Occipital lobe (tissue), 2 donors: ENCODE measurements around the gene IQCE. TPM values are rescaled to one million over a fixed set of nuclear protein-coding genes. Genes with fewer than 3 reads are reported as not detected.
A peak's percentile ranks its signal among the peaks of the same experiment; 100 is the strongest.

Experiments used
- DNase-seq: peaks from one replicate; lab custom pipeline; 2025; lab: John Stamatoyannopoulos, UW
- total RNA-seq: library from RNA; depleted of rRNA; stranded (reverse); fragments of >200 nt; gene quantifications from one replicate; pipeline ENCODE4 v1.2.3, GENCODE V29; 2014

IQCE gene
- total RNA-seq, 1 donor from 2014 or later: 22.3 TPM

GRCh38 chr7:2631946-2632732 is 73.4 kb downstream of the IQCE start, which contains the start of gene TTYH3:
TTYH3 (plus strand) TSS chr7:2631986; CDS start chr7:2632156, 170 bp downstream.
- DNase-seq: no peak

- no peak for DNase-seq
These were observed 74.2 kb downstream of the IQCE start for GRCh38 chr7:2632733-2633537.

GRCh38 chr7:2633538-2634266 is 74.9 kb downstream of the IQCE start:
- peak; percentile 73 for DNase-seq

- no peak for DNase-seq
These were observed 75.7 kb downstream of the IQCE start for GRCh38 chr7:2634267-2635145.

GRCh38 chr7:2635148-2635668 is 76.4 kb downstream of the IQCE start:
- no peak for DNase-seq

GRCh38 chr7:2635810-2636701 is 77.3 kb downstream of the IQCE start:
- no peak for DNase-seq

GRCh38 chr7:2637066-2637471 is 78.3 kb downstream of the IQCE start:
- no peak for DNase-seq

GRCh38 chr7:2637505-2638223 is 78.9 kb downstream of the IQCE start:
- no peak for DNase-seq

GRCh38 chr7:2638224-2638991 is 79.6 kb downstream of the IQCE start:
- peak; percentile 40 for DNase-seq

- no peak for DNase-seq
These were observed 80.5 kb downstream of the IQCE start for GRCh38 chr7:2639181-2639681.

- DNase-seq: no peak
These were observed 81.1 kb downstream of the IQCE start for GRCh38 chr7:2639695-2640481.

GRCh38 chr7:2640482-2640830 is 81.7 kb downstream of the IQCE start:
- no peak for DNase-seq

- DNase-seq: no peak
These were observed 82.1 kb downstream of the IQCE start for GRCh38 chr7:2640846-2641316.

- DNase-seq: peak; percentile 81
These were observed 82.9 kb downstream of the IQCE start for GRCh38 chr7:2641406-2642393.

GRCh38 chr7:2643386-2644219 is 84.8 kb downstream of the IQCE start:
- no peak for DNase-seq
